GM12891 (cell line): ENCODE results near the gene FSTL4.

Source experiments
- POLR2AphosphoS5 ChIP-seq: IDR thresholded peaks from 2 replicates; pipeline ENCODE4 v1.6.1; 2011; ENCODE audit warnings: low read depth, low read length, control low read depth
- SPI1 ChIP-seq: IDR thresholded peaks from 2 replicates; pipeline ENCODE4 v1.6.1; 2011; ENCODE audit warnings: low read depth, low read length, control low read depth

DNA sequence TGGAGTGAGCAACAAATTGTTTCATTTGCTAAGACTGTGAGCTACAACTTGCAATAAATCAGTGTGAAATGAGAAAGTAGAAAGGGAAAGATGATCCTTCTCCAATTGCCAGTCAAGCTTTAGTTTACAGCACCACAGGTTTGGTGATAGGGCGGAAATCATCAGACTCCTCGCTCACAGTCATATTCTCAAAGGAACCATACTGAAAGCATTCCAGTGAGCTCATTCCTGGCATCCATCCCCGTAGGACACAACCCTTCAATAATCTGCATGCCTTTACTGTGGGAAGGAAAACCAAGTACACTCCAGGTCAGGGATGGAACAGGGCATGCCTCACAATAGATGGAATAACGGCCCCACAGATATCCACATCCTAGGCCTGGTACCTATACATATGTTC, 80.7 kb downstream of the FSTL4 start:
- TF ChIP-seq SPI1 (no peak), POLR2AphosphoS5 (no peak)
